ENCODE measurements around the gene DNAJC7.

Gene DNAJC7

DNA sequence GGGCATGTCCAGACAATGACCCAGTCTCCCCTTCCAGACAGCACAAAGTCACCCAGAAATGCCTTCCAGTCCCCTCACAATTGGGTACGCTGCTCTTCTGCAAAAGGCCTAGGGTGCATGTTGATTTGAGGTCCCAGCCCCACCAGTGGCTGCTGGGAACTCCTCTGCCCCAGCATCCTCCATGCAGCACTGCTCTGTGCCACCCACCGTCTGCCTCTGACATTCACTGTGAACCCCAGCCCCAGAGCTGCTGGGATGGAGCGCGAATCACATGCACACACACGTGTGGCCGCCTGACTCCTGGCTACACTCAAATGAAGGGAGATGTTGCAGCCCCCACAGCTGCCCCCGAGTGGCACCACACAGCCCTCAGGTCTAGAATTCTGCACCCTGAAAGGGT, 34.4 kb upstream of the DNAJC7 start:
- H3F3A ChIP-seq (ENCODE audit: insufficient read depth, low read length), result no peaks in the 10 kb centered on the region
- H3K79me2 ChIP-seq (ENCODE audit: low read length), result no peaks in the 10 kb centered on the region
- no peaks in the 10 kb centered on the region for H3K9me3 ChIP-seq (replicated peaks; ENCODE audit: insufficient read depth, low read length)
- H3K4me3 ChIP-seq (ENCODE audit: low read length), result no peak overlapping the region
- H3K36me3 ChIP-seq (replicated peaks; ENCODE audit: insufficient read depth, low read length), result no peaks in the 10 kb centered on the region
- no peak overlapping the region for H3K9ac ChIP-seq (ENCODE audit: low read length)
- TF ChIP-seq EZH2phosphoT487 (IDR thresholded peaks at IDR 0.05; ENCODE audit: low read length) (no peak), EZH2 (optimal IDR thresholded peaks at IDR 0.05; ENCODE audit: low read depth, low read length) (no peak)
- TF ChIP-seq, protein P1, sequence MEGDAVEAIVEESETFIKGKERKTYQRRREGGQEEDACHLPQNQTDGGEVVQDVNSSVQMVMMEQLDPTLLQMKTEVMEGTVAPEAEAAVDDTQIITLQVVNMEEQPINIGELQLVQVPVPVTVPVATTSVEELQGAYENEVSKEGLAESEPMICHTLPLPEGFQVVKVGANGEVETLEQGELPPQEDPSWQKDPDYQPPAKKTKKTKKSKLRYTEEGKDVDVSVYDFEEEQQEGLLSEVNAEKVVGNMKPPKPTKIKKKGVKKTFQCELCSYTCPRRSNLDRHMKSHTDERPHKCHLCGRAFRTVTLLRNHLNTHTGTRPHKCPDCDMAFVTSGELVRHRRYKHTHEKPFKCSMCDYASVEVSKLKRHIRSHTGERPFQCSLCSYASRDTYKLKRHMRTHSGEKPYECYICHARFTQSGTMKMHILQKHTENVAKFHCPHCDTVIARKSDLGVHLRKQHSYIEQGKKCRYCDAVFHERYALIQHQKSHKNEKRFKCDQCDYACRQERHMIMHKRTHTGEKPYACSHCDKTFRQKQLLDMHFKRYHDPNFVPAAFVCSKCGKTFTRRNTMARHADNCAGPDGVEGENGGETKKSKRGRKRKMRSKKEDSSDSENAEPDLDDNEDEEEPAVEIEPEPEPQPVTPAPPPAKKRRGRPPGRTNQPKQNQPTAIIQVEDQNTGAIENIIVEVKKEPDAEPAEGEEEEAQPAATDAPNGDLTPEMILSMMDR (IDR thresholded peaks at IDR 0.05; ENCODE audit: low read length), result no peak
- H4K20me1 ChIP-seq (ENCODE audit: insufficient read depth, low read length), result no peaks in the 10 kb centered on the region
- H2AFZ ChIP-seq (ENCODE audit: low read length), result no peak overlapping the region
- peaks cover 42% of the 10 kb centered on the region for H3K27me3 ChIP-seq (replicated peaks; ENCODE audit: insufficient read depth, low read length)
- no peak for DNase-seq
- no peaks in the 10 kb centered on the region for H3K4me1 ChIP-seq (ENCODE audit: low read length)
- no peak overlapping the region for H3K27ac ChIP-seq (ENCODE audit: low read length)
- no peak overlapping the region for H3K4me2 ChIP-seq (ENCODE audit: low read depth, low read length)
- H3K9me2 ChIP-seq (replicated peaks; ENCODE audit: insufficient read depth, low read length), result no peaks in the 10 kb centered on the region

DNA sequence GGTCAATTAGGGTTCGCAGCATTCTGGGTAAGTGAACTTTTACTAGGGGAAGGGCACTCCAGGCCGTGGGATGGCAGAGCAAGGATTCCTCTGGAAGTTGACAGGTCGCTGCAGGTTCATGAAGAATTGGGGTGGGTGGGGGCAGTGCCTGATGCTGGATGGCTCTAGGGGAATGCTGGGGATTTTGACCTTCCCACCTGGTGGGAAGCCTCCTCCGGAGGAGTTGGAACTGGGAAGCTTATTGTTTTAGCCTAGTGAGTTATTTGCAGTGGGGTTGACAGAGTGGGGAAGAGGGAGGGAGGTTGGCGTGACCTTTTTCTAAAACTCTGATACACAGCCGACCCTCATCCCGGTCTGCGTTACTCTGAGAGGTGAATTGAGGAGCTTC, 33.8 kb upstream of the DNAJC7 start:
- Histone ChIP-seq H3K4me3 (ENCODE audit: low read length) (peak overlapping the region; percentile 36; the same call in 1 of the 2 replicates), H3K27ac (ENCODE audit: low read length) (no peak overlapping the region), H3K4me1 (ENCODE audit: low read length) (no peaks in the 10 kb centered on the region), H3K4me2 (ENCODE audit: low read depth, low read length) (peak overlapping the region; percentile 73; the same call in 1 of the 2 replicates), H4K20me1 (ENCODE audit: insufficient read depth, low read length) (no peaks in the 10 kb centered on the region), H2AFZ (ENCODE audit: low read length) (no peak overlapping the region), H3K79me2 (ENCODE audit: low read length) (no peaks in the 10 kb centered on the region), H3K36me3 (replicated peaks; ENCODE audit: insufficient read depth, low read length) (no peaks in the 10 kb centered on the region), H3K27me3 (replicated peaks; ENCODE audit: insufficient read depth, low read length) (peaks cover 42% of the 10 kb centered on the region), H3K9me2 (replicated peaks; ENCODE audit: insufficient read depth, low read length) (no peaks in the 10 kb centered on the region), H3K9ac (ENCODE audit: low read length) (no peak overlapping the region), H3F3A (ENCODE audit: insufficient read depth, low read length) (no peaks in the 10 kb centered on the region), H3K9me3 (replicated peaks; ENCODE audit: insufficient read depth, low read length) (no peaks in the 10 kb centered on the region)
- TF ChIP-seq EZH2phosphoT487 (IDR thresholded peaks at IDR 0.05; ENCODE audit: low read length), result no peak
- TF ChIP-seq, protein P1 (IDR thresholded peaks at IDR 0.05; ENCODE audit: low read length), result no peak
- no peak for TF ChIP-seq EZH2 (optimal IDR thresholded peaks at IDR 0.05; ENCODE audit: low read depth, low read length)
- DNase-seq, result no peak

DNA sequence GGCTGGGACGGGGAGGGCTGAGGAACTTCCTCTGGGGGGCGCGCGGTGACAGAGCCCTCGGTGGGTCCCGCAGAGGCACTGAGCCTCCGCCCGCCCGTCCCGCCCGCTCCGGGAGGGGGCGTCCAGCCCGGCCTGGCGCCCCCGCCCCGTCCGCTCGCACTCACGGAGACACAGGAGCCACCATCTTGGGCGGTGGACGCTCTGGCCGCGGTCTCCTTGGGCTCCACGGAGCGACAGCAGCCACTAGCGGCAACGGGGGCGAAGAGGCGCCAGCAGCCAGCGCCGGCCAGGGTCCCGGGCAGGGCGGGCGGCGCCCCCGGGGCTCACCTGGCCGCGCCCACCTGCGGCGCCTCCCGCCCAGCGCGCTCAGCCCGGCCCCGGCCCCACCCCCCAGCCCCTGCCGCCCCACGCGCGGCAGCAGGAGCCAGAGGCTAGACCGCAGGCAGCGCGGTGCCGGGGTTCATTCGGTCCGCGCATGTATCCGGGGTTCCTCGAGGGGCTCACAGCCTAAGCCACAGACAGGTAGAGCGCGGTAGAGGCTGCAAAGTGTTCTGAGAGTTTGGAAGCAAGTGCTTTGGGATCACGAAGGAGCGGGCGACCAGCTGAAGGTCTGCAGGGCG, 33.3 kb upstream of the DNAJC7 start, which contains the start of gene C17orf113:
Gene C17orf113 (minus strand): TSS at position 209 of the 620 bp plus-strand sequence. CDS start 7,225 bp downstream, outside the sequence.
- H4K20me1 ChIP-seq (ENCODE audit: insufficient read depth, low read length), result no peaks in the 10 kb centered on the region
- peaks cover 42% of the 10 kb centered on the region for H3K27me3 ChIP-seq (replicated peaks; ENCODE audit: insufficient read depth, low read length)
- H3K36me3 ChIP-seq (replicated peaks; ENCODE audit: insufficient read depth, low read length), result no peaks in the 10 kb centered on the region
- no peaks in the 10 kb centered on the region for H3K9me2 ChIP-seq (replicated peaks; ENCODE audit: insufficient read depth, low read length)
- H3K4me2 ChIP-seq (ENCODE audit: low read depth, low read length), result peak within 1 kb of the TSS; percentile 73
- no peaks in the 10 kb centered on the region for H3F3A ChIP-seq (ENCODE audit: insufficient read depth, low read length)
- H3K9me3 ChIP-seq (replicated peaks; ENCODE audit: insufficient read depth, low read length), result no peaks in the 10 kb centered on the region
- H3K4me3 ChIP-seq (ENCODE audit: low read length), result peak within 1 kb of the TSS; percentile 52
- peak within 1 kb of the TSS; percentile 60 for H2AFZ ChIP-seq (ENCODE audit: low read length)
- no peak within 1 kb of the TSS for H3K27ac ChIP-seq (ENCODE audit: low read length)
- peak; percentile 51 for DNase-seq
- no peaks in the 10 kb centered on the region for H3K79me2 ChIP-seq (ENCODE audit: low read length)
- H3K9ac ChIP-seq (ENCODE audit: low read length), result peak within 1 kb of the TSS; percentile 24; the same call in 1 of the 2 replicates
- H3K4me1 ChIP-seq (ENCODE audit: low read length), result no peaks in the 10 kb centered on the region
- no peak for TF ChIP-seq EZH2 (optimal IDR thresholded peaks at IDR 0.05; ENCODE audit: low read depth, low read length)
- TF ChIP-seq EZH2phosphoT487 (IDR thresholded peaks at IDR 0.05; ENCODE audit: low read length), result no peak
- TF ChIP-seq, protein P1 (IDR thresholded peaks at IDR 0.05; ENCODE audit: low read length), result peak; percentile 21; the same call in 1 of the 2 replicates
